Suprapubic skin (tissue), 3 donors: ENCODE data around the gene ARSB.

Experiments
- EP300 ChIP-seq: sonication (generic); formaldehyde crosslinking; IDR thresholded peaks from one replicate; pipeline ENCODE4 v1.6.1; 2017; ENCODE audit warnings: antibody characterized with exemption
- POLR2A ChIP-seq, 2 donors: fragments of 450-650 bp; IDR thresholded peaks; one replicate each; pipeline ENCODE4 v1.6.1; 2017; ENCODE audit warnings: antibody characterized with exemption in 2 of 2, mild to moderate bottlenecking in 2 of 2, moderate library complexity in 2 of 2
- TF ChIP-seq, protein P1 (sequence below), 2 donors: fragments of 200-600 bp in 1 of 2; fragments of 450-650 bp in 1 of 2; sonication (generic) in 1 of 2; IDR thresholded peaks; one replicate each; pipeline ENCODE4 v1.5.1; 2016 to 2019; ENCODE audit warnings: antibody characterized with exemption in 2 of 2, mild to moderate bottlenecking in 1 of 2, moderate library complexity in 1 of 2

DNA sequence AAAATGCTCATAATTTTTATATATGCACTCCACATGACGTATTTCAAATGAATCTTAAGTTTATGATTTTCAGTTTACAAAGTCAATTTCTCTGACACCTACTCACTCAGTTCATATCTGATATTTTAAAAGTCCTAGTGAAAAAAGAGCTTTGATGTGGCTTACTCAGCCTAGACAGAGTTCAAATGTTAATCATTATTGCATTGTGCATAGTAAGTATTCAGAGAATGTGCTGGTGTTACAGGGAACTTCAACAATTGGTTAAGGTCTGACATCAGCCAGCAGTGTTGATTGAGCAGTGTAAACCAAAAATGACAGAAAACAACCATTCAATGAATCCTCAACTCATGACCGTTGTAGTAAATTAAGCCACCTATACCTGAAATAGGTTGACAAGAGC is 189.4 kb downstream of the ARSB start:
- no peak for TF ChIP-seq POLR2A (IDR thresholded peaks at IDR 0.05)
- TF ChIP-seq, protein P1, sequence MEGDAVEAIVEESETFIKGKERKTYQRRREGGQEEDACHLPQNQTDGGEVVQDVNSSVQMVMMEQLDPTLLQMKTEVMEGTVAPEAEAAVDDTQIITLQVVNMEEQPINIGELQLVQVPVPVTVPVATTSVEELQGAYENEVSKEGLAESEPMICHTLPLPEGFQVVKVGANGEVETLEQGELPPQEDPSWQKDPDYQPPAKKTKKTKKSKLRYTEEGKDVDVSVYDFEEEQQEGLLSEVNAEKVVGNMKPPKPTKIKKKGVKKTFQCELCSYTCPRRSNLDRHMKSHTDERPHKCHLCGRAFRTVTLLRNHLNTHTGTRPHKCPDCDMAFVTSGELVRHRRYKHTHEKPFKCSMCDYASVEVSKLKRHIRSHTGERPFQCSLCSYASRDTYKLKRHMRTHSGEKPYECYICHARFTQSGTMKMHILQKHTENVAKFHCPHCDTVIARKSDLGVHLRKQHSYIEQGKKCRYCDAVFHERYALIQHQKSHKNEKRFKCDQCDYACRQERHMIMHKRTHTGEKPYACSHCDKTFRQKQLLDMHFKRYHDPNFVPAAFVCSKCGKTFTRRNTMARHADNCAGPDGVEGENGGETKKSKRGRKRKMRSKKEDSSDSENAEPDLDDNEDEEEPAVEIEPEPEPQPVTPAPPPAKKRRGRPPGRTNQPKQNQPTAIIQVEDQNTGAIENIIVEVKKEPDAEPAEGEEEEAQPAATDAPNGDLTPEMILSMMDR (IDR thresholded peaks at IDR 0.05) = no peak
- no peak for TF ChIP-seq EP300
